ENCODE measurements around the gene KRTAP5-7.
"Not testable (repeated sequence)": the region's sequence is repeated elsewhere in the genome, so short reads cannot be mapped to it uniquely, and the experiment has no call there.

The KRTAP5-7 gene

DNA sequence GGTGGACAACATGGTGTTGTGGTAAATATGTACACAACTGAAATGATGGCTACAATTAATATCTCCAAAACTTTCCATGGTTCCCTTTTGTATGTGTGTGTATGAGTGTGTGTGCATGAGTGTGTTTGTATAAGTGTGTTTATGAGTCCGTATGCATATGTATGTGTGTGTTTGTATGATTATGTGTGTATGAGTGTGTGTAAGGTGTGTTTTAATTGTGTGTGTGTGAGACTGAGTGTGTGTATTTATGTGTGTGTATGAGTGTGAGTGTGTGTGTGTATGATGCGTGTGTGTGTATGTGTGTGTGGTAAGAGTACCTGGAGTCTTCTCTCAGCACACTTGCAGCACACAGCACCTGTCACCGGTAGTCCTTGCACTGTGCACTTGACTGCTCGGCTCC, 29.0 kb downstream of the KRTAP5-7 start:
- no peak for DNase-seq (ENCODE audit: low read depth in 1 of 2, low spot score in 1 of 2)

DNA sequence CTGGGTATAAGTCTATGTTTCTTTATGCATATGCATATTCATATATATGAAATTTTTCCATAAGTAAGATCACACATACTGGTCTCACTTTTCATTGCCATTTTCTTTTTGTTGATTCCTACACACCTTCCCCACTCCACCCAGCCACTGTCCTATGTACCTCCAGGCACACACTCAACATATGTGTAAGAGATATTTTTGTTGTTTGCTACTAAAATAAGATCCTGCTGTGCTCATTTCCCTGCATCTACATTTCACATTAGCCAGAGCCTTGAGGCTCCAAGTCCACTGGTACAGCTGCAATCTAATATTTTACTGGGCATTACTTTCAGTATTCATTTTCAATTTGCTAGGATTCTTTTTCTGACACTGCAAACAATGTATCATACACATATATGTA, 30.2 kb downstream of the KRTAP5-7 start:
- DNase-seq (ENCODE audit: low read depth in 1 of 2, low spot score in 1 of 2): no peak

DNA sequence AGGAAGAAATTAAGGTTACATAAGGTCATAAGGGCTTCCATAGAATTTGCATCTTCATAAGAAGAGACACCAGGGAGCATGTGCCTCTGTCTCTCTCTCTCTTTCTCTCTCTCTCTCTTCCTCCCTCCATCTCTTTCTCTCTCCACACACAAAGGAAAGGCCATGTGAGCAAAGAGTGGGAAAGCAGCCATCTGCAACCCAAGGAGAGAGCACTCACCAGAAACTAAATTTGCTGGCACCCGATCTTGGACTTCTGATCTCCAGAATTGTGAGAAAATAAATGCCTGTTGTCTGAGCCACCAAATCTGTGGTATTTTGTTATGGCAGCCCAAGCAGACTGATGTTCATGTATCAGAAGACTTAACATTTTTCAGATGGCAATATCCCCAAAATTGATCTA, 31.9 kb downstream of the KRTAP5-7 start:
- no peak for DNase-seq (ENCODE audit: low read depth in 1 of 2, low spot score in 1 of 2)

DNA sequence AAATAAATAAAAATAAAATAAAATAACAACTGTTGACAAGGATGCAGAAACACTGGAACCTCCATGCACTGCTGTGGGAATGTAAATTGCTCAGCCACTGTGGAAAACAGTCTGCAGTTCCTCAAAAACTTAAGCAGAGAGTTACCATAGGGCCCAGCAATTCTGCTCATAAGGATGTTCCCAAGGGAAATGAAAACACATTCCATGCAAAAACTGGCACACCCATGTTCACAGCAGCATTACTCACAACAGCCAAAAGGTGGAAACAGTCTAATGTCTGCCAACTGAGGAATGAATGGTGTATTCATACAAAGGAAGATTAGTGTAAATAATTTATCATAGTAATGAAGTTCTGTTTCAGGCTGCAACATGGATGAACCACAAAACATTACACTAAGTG, 35.1 kb downstream of the KRTAP5-7 start:
- DNase-seq (ENCODE audit: low read depth in 1 of 2, low spot score in 1 of 2): no peak

DNA sequence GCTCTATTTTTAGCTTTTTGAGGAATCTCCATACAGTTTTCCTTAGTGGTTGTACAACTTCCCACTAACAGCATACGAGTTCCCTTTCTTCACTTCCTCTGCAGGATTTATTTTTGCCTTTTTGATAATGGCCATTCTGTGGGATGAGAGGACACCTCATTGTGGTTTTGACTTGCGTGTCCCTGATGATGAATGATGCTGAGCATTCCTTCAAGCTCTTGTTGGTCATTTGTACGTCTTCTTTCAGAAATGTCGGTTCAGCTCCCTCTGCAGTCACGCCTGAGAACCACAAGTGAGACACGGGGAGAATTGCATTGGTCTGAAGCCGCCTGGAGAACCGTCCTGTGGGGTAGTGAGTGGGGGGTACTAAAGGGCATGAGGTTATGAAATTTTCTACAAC, 36.3 kb downstream of the KRTAP5-7 start:
- peak in 1 of 2 donors; percentile 4 for DNase-seq (ENCODE audit: low read depth in 1 of 2, low spot score in 1 of 2)

DNA sequence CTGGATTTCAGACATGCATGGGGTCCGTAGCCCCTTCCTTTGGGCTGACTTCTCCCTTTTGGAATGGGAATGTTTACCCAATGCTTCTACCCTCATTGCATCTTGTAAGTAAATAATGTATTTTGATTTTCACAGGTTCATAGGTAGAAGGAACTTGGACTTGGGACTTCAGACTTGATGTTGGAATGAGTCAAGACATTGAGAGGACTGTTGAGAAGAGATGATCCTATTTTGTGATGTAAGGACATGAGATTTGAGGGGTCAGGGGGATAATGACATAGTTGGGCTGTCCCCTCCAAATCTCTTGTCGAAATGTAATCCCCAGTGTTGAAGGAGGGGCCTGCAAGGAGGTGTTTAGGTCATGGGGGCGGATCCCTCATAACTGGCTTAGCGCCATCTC, 37.4 kb downstream of the KRTAP5-7 start:
- no peak for DNase-seq (ENCODE audit: low read depth in 1 of 2, low spot score in 1 of 2)

DNA sequence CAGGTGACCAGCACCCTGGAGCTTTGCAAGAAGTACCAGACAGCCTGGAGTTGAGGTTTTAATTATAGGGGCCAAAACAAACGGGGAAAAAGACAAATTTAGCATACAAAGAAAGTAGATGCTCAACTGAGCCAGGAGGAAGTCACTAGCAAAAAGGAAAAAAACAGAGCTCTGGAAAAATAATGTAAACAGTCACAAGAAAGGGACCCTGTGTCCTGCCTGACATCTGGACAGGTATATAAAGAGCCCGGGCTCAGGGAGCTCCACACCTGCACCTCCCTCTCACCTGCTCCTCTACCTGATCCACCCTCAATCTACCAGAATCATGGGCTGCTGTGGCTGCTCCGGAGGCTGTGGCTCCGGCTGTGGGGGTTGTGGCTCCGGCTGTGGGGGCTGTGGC, 38.2 kb downstream of the KRTAP5-7 start, which contains the start of gene KRTAP5-10:
KRTAP5-10 (plus strand) TSS at position 301 of the 400 bp plus-strand sequence; CDS start at position 326, 25 bp downstream.
- DNase-seq (ENCODE audit: low read depth in 1 of 2, low spot score in 1 of 2): no peak

DNA sequence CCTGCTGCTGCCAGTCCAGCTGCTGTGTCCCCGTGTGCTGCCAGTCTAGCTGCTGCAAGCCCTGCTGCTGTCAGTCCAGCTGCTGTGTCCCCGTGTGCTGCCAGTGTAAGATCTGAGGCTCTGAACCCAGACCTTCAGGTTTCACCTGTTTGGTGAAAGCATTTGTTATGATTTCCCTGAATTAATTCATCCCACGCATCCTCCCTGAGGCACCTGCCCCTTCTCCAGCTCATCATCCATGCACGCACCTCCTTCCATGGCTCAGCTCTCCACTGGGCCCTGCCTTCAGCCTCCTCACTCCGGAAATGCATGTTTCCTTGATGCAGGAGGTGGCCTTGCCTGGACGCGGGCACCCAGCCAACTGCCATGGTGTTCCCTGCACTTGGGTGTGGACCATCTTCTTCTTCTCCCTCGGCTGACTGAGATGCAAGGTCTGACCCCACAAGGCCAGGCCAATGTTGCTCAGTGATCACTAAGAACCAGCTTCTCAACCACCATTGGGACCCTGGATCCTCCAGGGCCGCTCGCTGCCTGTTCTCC, 39.1 kb downstream of the KRTAP5-7 start:
- DNase-seq (ENCODE audit: low read depth in 1 of 2, low spot score in 1 of 2): no peak

DNA sequence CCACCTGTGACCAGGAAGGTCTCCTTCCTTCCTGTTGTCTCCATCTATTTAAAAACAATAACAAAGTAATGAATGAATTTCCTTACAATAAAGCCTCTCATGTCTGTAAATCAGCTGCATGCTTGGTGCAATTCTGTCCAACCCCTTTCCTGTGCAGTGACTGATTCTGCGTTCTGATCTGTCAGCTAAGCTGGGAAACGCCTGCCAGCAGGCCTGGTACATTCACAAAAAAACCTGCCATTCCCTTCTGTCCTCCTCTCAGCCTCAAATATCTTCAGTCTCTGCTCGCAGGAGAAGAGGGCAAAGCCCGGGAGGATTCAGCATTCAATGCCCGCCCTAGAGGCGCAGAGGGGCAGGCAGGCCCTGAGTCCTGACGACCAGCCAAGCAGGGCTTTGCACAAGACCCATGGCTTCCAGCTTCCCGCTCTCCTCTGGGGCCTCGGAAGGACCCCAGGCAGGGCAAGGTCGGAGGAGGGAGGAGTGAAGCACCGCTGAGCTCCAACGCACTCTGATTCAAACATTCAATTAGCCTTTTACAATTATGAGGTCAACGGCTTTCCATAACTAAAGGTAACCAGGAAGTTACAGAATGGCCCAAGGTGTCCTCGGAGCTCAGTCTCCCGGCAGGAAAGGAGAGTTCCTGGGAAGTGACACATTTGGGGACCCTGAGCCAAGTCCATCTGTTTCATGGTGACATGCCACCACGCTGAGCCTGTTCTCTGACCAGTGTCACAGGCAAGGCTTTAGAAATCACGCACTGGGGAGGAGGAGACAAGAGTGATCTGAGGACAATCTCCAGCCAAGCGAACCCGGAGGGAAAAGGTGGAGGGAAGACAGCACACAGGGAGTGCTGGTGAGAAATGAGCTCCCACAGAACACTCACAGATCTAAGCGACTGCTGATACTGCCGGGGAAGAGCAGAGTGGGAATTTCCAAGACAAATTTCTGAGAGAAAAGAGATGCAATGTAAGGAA, 39.8 kb downstream of the KRTAP5-7 start:
- not testable (repeated sequence) for DNase-seq (ENCODE audit: low read depth in 1 of 2, low spot score in 1 of 2)

DNA sequence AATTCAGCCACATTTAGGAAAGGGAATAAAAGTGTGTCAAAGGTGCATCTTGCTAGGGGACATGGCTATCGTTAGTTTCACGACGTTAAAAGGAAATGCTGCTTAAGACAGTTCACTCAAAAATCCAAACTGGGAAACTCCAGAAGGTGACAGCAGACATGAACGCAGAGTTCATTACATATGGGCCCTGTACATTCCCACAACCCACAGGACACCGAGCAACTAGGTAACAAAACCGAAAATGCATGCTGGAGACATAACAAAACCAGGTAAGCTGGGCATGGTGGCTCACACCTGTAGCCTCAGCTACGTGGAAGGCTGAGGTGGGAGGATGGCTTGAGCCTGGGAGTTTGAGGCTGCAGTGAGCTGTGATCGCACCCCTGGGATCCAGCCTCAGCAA, 40.6 kb downstream of the KRTAP5-7 start:
- DNase-seq (ENCODE audit: low read depth in 1 of 2, low spot score in 1 of 2): not testable (repeated sequence)

DNA sequence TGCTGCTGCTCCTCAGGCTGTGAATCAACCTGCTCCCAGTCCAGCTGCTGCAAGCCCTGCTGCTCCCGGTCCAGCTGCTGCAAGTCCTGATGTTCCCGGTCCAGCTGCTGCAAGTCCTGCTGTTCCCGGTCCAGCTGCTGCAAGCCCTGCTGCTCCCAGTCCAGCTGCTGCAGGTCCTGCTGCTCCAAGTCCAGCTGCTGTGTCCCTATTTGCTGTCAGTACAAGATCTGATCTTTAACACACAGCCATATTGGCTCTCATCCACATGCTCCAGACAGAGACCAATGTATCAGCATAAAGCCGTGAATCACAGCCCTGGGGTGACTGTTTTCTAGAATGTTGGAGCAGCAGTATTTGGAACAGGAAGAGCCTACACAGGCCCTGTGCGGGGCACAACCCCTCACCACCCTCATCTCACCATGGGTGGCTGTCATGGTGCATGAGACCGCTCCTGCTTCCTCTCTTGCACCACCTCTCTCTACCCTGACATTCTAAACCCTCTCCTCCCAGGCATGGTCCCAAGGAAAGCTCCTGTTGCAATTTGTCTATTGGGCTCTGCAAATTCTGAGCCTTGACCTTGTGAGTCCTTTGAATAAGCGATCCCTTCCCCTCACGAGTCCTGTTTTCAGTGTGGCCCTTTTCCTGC, 41.8 kb downstream of the KRTAP5-7 start:
- no peak for DNase-seq (ENCODE audit: low read depth in 1 of 2, low spot score in 1 of 2)

DNA sequence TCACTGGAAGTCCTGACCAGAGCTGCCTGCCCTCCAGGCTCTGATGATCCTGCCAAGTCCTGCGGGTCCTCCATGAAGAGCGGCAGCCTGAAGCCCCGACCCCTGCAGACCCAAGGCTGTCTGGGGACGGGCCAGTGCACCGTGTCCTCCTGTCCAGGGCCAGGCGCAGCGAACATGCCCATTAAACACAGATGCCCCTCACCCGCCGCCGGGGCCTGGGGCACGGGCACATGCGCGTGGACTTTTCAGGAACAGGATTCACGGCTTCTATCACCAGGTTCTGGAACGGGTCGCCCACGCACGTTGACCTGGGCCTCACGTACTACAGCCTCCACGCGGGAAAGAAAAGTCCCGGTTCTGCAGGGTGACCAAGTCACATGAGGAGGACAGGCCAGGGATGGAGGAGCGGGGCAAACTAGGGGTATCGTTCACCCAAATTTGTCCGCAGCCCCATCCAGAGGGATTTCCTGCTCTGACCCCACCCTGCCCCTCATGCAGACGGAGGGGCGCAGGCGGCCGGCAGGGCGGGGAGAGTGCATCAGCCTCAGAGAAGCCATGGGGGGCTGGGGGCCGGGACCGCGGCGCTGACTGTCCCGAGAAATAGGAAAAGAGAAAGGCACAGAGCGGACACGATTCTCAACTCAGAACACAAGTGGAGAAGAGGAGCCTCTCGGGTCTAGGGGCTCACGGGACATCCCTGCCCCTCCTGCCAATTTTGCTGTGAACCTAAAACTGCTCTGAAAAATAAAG, 44.2 kb downstream of the KRTAP5-7 start:
- not testable (repeated sequence) for DNase-seq (ENCODE audit: low read depth in 1 of 2, low spot score in 1 of 2)

DNA sequence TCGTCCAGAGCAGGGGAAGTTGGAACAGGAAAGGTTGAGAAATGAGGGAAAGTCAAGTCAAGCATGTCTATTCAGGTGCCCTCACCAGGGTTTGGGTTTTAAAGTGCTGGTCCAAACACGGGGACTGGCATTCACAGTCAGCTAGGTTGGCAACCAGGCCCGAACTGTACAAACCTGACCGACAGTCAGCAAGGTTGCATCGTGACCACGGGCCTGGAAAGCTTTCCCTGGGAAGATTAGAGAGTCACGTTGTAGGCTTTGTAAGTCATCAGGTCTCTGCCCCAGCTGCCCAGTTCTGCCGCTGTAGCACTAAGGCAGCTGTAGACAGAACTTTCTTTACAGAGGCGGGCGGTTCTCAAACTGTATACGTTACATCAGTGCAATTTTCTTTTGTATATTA, 45.7 kb downstream of the KRTAP5-7 start:
- no peak for DNase-seq (ENCODE audit: low read depth in 1 of 2, low spot score in 1 of 2)

DNA sequence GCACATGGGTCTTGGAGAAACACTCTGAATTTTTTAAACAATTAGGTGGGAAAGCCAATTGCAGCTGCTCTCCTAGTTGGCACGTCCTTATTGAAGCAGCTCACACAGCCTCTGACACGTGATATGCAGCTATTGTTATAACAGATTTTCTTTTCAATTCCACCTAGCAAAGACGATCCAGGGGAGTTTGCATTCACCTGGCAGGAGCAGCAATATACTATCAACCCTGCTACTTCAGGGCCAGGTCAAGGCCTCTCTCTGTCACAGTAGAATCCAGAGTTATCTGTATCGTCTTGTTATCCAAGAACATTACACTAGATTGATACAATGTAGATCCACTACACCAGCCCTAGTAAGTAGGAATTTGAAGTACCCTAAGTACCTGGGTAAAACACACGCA, 47.4 kb downstream of the KRTAP5-7 start:
- DNase-seq (ENCODE audit: low read depth in 1 of 2, low spot score in 1 of 2): no peak

DNA sequence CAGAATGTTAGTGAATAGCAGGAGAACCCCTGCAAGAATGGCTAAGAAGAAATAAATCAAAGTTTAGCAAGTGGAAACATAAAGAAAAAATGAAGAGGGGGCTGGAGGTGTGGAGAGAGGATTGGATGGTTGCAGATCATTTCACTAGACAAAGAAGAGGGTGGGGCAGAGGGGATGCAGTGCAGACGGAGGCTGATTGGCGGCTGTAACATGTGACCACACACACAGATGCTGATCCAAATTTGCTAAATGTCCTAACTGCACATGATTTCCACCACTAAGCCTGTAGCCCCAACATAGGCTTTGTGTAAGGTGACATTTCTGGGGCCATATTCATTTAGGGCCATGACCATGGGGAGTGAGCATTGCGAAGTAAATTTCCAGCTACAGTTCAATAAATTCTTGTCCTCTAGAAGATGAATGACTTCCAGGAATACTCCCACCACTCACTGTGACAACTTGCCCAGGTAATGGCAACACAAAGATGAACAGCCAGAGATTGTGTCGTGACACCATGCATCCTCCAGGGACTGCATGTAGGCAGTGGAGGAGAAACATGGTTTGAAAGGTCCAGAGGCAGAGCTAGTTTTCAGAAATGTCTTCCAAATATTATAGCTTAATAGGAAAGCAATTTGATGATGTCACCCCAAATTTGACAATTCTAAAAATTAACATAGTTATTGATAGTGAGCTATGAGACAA, 48.8 kb downstream of the KRTAP5-7 start:
- no peak for DNase-seq (ENCODE audit: low read depth in 1 of 2, low spot score in 1 of 2)

DNA sequence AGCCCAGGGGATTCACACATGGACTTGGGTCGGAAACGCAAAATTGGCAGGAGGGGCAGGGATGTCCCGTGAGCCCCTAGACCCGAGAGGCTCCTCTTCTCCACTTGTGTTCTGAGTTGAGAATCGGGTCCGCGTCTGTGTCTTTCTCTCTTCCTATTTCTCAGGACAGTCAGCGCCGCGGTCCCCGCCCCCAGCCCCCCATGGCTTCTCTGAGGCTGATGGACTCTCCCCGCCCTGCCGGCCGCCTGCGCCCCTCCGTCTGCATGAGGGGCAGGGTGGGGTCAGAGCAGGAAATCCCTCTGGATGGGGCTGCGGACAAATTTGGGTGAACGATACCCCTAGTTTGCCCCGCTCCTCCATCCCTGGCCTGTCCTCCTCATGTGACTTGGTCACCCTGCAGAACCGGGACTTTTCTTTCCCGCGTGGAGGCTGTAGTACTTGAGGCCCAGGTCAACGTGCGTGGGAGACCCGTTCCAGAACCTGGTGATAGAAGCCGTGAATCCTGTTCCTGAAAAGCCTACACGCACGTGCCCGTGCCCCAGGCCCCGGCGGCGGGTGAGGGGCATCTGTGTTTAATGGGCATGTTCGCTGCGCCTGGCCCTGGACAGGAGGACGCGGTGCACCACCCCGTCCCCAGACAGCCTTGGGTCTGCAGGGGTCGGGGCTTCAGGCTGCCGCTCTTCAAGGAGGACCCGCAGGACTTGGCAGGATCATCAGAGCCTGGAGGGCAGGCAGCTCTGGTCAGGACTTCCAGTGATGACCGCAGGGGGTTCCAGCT, 49.8 kb downstream of the KRTAP5-7 start:
- not testable (repeated sequence) for DNase-seq (ENCODE audit: low read depth in 1 of 2, low spot score in 1 of 2)

DNA sequence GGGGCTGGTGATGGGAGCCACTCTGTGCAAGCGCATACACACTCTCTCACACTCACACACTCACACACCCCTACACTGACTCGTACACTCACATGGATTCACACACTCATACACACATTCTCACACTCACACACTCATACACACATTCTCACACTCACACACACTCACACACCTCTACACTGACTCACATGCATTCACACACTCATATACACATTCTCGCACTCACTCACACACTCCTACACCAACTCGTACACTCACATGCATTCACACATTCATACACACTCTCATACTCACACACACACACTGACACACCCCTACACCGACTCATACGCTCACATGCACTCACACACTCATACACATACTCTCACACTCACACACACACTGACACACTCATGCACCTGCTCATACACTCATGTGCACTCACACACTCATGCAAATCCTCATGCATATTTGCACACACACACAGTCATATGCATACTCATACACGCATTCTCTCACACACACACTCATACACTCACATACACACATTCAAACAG, 50.5 kb downstream of the KRTAP5-7 start:
- DNase-seq (ENCODE audit: low read depth in 1 of 2, low spot score in 1 of 2): no peak

Data from activated CD4-positive, alpha-beta T cell treated with anti-CD3 and anti-CD28 coated beads, Interleukin-2, amount 50 U/mL, for 24 hours (primary cell).